ENCODE results near the gene LRIG2. TPM values are rescaled to one million over a fixed set of nuclear protein-coding genes. Genes with fewer than 3 reads are reported as not detected.
A peak's percentile ranks its signal among the peaks of the same experiment; 100 is the strongest.

LRIG2 gene
- total RNA-seq, 1 experiment from 2014 or later: 22.5 TPM

DNA sequence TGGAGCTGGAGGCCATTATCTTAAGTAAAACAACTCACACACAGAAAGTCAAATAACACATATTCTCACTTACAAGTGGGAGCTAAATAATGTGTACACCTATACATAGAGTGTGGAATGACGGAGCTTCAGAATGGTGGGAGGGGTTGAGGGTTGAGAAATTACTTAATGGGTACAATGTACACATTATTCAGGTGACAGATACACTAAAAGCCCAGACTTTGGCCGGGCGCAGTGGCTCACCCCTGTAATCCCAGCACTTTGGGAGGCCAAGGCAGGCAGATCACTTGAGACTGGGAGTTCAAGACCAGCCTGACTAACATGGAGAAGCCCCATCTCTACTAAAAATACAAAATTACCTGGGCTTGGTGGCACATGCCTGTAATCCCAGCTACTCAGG is 24.9 kb upstream of the LRIG2 start:
- H3K4me1 Mint-ChIP-seq: peaks cover 29% of the 10 kb centered on the region
- ATAC-seq (no peak), DNase-seq (ENCODE audit: low spot score) (no peak)
- H3K4me3 Mint-ChIP-seq: no peak overlapping the region
- ChIA-PET CTCF (interaction anchor here (4.0 kb wide), 1 partner anchor 25 kb away, joined by 36 read pairs; the partner anchor contains the start of gene LRIG2), POLR2A (interaction anchor here (0.7 kb wide), 1 partner anchor 193 kb away, joined by 5 read pairs; no protein-coding TSS in a partner anchor)
- no peak overlapping the region for H3K27ac Mint-ChIP-seq
- no peaks in the 10 kb centered on the region for H3K36me3 Mint-ChIP-seq
- H3K9me3 Mint-ChIP-seq: no peaks in the 10 kb centered on the region
- H3K27me3 Mint-ChIP-seq (ENCODE audit: low read depth): no peaks in the 10 kb centered on the region; the same call in 1 of the 2 replicates
- TF ChIP-seq ZNF219 (CRISPR knock-in tag; IDR thresholded peaks at IDR 0.05; ENCODE audit: borderline replicate concordance) (no peak), JUN (CRISPR knock-in tag; IDR thresholded peaks at IDR 0.05) (no peak), TP53 (CRISPR knock-in tag; IDR thresholded peaks at IDR 0.05) (no peak), NR2C2 (CRISPR knock-in tag; IDR thresholded peaks at IDR 0.05) (no peak), MYBL2 (CRISPR knock-in tag; IDR thresholded peaks at IDR 0.05) (no peak), TEAD4 (CRISPR knock-in tag; IDR thresholded peaks at IDR 0.05) (no peak)
- TF ChIP-seq, protein P1, sequence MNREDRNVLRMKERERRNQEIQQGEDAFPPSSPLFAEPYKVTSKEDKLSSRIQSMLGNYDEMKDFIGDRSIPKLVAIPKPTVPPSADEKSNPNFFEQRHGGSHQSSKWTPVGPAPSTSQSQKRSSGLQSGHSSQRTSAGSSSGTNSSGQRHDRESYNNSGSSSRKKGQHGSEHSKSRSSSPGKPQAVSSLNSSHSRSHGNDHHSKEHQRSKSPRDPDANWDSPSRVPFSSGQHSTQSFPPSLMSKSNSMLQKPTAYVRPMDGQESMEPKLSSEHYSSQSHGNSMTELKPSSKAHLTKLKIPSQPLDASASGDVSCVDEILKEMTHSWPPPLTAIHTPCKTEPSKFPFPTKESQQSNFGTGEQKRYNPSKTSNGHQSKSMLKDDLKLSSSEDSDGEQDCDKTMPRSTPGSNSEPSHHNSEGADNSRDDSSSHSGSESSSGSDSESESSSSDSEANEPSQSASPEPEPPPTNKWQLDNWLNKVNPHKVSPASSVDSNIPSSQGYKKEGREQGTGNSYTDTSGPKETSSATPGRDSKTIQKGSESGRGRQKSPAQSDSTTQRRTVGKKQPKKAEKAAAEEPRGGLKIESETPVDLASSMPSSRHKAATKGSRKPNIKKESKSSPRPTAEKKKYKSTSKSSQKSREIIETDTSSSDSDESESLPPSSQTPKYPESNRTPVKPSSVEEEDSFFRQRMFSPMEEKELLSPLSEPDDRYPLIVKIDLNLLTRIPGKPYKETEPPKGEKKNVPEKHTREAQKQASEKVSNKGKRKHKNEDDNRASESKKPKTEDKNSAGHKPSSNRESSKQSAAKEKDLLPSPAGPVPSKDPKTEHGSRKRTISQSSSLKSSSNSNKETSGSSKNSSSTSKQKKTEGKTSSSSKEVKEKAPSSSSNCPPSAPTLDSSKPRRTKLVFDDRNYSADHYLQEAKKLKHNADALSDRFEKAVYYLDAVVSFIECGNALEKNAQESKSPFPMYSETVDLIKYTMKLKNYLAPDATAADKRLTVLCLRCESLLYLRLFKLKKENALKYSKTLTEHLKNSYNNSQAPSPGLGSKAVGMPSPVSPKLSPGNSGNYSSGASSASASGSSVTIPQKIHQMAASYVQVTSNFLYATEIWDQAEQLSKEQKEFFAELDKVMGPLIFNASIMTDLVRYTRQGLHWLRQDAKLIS (CRISPR knock-in tag; IDR thresholded peaks at IDR 0.05; ENCODE audit: borderline replicate concordance): no peak
- TF ChIP-seq, protein P2, sequence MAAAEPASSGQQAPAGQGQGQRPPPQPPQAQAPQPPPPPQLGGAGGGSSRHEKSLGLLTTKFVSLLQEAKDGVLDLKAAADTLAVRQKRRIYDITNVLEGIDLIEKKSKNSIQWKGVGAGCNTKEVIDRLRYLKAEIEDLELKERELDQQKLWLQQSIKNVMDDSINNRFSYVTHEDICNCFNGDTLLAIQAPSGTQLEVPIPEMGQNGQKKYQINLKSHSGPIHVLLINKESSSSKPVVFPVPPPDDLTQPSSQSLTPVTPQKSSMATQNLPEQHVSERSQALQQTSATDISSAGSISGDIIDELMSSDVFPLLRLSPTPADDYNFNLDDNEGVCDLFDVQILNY (CRISPR knock-in tag; IDR thresholded peaks at IDR 0.05): no peak
- TF ChIP-seq, protein P3, sequence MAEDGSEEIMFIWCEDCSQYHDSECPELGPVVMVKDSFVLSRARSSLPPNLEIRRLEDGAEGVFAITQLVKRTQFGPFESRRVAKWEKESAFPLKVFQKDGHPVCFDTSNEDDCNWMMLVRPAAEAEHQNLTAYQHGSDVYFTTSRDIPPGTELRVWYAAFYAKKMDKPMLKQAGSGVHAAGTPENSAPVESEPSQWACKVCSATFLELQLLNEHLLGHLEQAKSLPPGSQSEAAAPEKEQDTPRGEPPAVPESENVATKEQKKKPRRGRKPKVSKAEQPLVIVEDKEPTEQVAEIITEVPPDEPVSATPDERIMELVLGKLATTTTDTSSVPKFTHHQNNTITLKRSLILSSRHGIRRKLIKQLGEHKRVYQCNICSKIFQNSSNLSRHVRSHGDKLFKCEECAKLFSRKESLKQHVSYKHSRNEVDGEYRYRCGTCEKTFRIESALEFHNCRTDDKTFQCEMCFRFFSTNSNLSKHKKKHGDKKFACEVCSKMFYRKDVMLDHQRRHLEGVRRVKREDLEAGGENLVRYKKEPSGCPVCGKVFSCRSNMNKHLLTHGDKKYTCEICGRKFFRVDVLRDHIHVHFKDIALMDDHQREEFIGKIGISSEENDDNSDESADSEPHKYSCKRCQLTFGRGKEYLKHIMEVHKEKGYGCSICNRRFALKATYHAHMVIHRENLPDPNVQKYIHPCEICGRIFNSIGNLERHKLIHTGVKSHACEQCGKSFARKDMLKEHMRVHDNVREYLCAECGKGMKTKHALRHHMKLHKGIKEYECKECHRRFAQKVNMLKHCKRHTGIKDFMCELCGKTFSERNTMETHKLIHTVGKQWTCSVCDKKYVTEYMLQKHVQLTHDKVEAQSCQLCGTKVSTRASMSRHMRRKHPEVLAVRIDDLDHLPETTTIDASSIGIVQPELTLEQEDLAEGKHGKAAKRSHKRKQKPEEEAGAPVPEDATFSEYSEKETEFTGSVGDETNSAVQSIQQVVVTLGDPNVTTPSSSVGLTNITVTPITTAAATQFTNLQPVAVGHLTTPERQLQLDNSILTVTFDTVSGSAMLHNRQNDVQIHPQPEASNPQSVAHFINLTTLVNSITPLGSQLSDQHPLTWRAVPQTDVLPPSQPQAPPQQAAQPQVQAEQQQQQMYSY (CRISPR knock-in tag; IDR thresholded peaks at IDR 0.05): no peak

DNA sequence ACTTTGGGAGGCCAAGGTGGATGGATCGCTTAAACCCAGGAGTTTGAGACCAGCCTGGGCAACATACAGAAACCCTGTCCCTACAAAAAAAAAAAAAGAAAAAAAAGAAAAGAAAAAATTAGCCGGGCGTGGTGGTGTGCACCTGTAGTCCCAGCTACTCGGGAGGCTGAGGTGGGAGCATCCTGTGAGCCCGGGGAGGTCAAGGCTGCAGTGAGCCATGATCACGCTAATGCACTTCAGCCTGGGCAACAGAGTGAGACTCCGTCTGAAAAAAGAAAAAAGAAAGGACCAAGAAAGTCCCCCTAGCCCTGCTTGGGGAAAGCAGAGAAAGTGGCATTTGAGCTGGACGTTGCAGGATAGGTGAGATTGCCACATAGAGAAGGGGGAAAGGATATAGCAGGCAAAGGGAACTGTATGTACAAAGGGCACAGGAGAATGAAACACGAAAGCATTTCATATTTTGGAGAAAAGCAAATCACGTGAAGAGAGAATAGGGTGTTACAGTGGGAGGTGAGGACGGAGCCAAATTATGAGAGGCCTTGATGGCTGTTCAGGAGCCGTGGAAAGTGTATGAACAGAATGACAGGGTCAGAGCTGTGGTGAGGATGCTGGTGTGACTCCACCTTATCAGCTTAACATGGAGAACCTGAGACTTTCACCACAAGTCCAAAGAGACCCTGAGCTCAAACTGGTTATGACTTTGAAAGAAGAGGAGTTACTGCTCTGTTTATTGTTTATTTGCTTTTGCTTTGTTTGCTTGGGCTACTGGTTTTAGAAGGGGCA is 19.5 kb upstream of the LRIG2 start:
- TF ChIP-seq, protein P4, sequence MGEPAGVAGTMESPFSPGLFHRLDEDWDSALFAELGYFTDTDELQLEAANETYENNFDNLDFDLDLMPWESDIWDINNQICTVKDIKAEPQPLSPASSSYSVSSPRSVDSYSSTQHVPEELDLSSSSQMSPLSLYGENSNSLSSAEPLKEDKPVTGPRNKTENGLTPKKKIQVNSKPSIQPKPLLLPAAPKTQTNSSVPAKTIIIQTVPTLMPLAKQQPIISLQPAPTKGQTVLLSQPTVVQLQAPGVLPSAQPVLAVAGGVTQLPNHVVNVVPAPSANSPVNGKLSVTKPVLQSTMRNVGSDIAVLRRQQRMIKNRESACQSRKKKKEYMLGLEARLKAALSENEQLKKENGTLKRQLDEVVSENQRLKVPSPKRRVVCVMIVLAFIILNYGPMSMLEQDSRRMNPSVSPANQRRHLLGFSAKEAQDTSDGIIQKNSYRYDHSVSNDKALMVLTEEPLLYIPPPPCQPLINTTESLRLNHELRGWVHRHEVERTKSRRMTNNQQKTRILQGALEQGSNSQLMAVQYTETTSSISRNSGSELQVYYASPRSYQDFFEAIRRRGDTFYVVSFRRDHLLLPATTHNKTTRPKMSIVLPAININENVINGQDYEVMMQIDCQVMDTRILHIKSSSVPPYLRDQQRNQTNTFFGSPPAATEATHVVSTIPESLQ (CRISPR knock-in tag; IDR thresholded peaks at IDR 0.05): no peak
- TF ChIP-seq ZNF121 (CRISPR knock-in tag; IDR thresholded peaks at IDR 0.05) (peak; percentile 72; the same call in 1 of the 2 replicates), ZNF317 (CRISPR knock-in tag; IDR thresholded peaks at IDR 0.05; ENCODE audit: borderline replicate concordance, low read depth) (no peak)
- no peaks in the 10 kb centered on the region for H3K9me3 Mint-ChIP-seq
- ATAC-seq (no peak; the same call in 1 of the 2 replicates), DNase-seq (ENCODE audit: low spot score) (no peak)
- H3K4me3 Mint-ChIP-seq: no peak overlapping the region
- ChIA-PET POLR2A (interaction anchor here (0.8 to 1.2 kb wide), 2 partner anchors 12 to 27 kb away, joined by 3 read pairs; no protein-coding TSS in a partner anchor), CTCF (interaction anchor here (1.4 to 3.1 kb wide), 4 partner anchors 8 to 129 kb away, joined by 3 to 41 read pairs (median 6); partner anchors contain the start of gene LRIG2)
- no peaks in the 10 kb centered on the region for H3K27me3 Mint-ChIP-seq (ENCODE audit: low read depth)
- peaks cover 34% of the 10 kb centered on the region for H3K4me1 Mint-ChIP-seq
- peak overlapping the region; percentile 84 for H3K27ac Mint-ChIP-seq
- no peaks in the 10 kb centered on the region for H3K36me3 Mint-ChIP-seq

Measured in WTC11 (cell line).